ENCODE results near the gene HDAC10.

The HDAC10 gene

DNA sequence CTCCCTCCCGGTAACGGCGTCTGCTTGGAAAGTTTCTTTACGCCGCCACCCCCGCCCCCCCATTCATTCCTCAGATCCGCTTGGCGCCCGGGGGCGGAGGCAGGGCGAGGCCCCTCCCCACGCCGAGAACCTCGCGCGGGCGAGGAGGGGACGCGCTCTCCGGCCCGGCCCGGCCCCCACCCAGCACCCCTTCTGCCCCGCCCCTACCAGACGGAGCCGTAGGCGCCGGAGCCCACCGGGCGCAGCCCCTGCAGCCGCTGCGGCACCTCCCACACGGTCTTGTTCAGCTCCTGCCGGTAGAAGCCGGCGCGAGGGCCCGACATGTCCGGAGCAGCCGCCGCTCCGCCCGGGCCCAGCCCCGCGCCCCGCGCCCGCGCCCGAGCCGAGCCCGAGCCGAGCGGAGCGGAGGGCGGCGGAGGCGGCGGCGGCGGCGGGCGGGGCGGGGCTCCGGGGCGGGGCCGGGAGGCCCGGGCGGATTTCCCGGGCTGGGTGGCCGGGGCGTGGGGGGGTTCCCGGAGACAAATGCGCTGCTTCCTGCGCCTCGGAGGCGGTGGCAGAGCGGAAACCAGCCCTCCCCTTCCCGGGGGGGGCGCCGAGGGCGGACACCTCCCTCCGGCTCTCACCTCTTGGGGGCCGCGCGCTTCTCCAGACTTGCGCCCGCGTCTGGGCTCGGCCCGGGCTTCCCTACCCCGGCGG lies 19.1 kb upstream of the HDAC10 start, which contains the start of gene MAPK11:
MAPK11 (minus strand) TSS at position 411 of the 696 bp plus-strand sequence; CDS start at position 323, 88 bp downstream.
- peak; percentile 83 for DNase-seq (ENCODE audit: low spot score)

DNA sequence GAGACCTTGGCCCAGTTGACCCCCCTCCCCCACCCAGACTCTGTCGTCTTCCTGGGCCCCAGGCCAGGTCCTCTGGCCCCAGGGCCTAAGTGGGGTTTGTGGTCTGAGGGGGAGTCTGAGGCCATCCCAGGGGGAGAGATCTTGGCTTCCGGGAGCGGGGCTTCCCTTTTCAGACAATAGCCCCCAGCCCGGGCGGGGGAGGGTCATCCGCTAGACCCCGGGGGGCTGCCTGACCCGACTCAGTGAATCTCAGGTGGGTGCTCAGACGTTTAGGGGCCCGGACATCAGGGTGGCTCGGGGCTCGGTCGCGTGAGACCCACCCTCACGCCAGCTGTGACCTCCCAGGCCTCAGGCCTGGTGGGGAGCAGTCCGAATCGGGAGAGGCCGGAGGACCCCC lies 18.5 kb upstream of the HDAC10 start:
- DNase-seq (ENCODE audit: low spot score), result no peak

DNA sequence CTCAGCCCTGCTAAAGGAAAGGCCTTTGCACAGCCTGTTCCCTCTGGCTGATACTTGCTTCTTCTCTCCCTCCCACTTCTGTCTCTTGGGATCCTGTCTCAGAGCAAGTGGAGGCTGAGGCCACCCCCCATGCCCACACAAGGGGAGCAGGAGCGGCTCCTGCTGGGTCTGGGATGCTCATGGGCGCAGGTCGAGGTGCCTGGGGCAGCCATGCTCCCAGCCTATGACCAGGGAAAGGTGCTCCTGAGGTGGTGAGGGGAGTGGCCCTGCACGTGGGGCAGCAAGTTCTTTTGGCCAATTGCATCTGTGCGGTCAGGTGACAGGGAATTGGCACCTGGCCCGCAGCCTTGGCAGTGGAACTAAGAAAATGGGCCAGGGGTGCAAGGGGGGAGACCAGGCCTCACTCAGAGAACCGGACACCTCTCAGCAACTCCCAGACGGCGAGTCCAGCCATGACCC lies 17.6 kb upstream of the HDAC10 start:
- DNase-seq (ENCODE audit: low spot score), result no peak

DNA sequence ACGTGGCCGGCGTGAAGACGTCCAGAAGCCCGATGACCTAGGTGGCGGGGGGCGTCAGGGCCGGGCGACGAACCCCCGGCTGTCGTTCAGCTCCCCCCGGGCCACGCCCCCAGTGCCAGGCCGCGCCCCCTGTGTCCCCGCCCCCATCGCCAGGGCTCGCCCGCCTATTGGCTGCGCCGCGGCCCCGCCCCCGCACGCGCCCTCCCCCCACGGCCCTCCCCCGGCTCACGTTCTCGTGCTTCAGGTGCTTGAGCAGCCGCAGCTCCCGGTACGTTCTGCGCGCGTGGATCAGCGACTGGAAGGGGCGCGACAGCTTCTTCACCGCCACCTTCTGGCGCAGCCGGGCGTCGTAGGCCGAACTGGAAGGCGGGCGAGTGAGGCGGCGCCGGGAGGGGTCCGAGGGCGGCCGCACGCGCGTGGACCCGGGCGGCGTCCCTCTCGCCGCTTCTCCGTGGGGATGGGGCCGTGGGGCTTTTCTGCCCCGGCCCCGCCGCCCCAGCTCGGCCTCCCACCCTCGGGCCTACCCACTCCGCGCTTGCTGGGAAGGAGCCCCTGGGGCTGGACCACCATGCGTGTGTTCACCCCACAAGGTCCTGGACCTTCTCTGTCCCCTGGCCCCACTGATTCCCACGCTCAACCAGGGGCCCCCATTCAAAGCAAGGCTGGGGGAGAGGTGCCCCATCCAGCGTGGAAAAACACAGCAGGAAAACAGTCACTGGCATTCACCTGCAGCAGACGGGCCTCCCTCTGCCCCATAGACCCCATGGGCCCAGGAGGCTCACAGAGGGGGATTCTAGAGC lies 16.7 kb upstream of the HDAC10 start:
- no peak for DNase-seq (ENCODE audit: low spot score)

DNA sequence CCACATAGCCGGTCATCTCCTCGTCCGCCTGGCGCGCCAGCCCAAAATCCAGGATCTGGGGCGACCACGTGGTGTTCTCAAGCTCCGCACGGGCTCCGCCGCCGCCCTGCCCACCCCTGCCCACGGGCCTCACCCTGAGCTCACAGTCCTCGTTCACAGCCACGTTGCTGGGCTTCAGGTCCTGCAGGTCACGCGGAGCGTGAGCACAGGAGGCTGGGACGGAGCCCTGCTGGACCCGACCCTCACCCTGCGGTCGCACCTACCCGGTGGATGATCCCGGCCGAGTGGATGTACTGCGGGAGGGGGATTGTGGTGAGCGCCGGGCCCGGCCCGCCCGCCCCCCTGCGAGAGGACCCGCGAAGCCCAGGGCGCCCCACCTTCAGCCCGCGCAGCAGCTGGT lies 15.9 kb upstream of the HDAC10 start:
- no peak for DNase-seq (ENCODE audit: low spot score)

DNA sequence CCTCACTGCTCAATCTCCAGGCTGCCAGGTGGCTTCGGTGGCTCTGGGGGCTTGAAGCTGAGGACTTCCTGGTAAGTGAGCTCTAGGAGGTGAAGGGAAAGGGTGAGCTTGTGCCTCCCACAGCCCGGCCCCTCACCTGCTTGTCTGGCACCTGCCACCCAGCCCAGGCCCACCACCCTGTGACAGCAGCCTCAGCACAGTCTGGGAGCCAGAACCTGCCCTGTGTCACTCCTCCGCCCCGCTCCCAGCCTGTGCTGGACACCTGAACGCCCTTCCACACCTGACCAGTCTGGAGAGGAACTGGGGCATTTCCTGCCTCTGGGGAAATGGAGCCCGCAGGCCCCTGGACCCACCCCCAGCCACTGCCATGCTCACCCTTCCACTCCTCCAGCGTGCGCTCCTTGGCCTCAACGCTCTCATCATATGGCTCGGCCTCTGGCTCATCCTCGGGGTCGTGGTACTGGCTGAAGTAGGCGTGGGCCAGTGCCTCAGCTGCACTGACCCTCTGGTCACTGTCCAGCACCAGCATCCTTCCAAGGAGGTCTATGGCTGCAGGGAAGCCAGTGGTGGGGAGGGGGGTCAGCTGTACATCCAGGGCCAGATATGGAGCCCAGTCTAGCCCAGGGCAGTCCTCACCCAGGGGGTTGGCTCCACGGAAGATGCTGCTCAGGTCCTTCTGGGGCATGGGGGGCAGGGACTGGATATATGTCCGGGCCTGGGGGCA lies 14.0 kb upstream of the HDAC10 start:
- no peak for DNase-seq (ENCODE audit: low spot score)

DNA sequence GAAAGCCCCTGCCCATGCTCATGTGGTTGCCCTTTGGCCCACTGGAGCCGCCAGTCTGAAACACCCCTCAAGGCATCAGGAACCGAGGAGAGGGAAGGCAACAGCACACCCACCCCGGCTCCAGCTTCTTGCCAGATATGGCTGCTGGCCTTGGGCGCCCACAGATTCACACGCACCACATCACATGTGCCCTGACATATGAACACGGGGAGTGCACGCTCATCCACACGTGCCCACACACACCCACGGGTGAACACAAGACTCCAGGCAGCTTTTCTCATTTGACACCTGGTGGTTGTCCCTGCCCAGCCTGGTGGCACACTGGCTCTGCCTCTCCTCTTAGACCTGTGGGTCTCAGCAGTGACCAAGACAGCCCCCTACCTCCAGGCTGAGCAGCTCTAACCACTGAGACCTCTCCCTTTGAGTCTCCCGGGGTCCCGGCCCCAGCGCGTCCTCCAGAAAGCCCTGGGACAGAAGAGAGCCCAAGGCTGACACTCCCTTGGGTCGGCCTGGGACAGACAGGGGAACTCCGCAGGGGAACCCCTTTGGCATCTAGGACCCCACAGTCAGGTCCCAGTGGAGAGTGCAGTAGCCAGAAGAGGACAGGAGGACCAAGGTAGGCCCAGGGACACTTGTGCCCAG lies 13.2 kb upstream of the HDAC10 start:
- DNase-seq (ENCODE audit: low spot score), result no peak

DNA sequence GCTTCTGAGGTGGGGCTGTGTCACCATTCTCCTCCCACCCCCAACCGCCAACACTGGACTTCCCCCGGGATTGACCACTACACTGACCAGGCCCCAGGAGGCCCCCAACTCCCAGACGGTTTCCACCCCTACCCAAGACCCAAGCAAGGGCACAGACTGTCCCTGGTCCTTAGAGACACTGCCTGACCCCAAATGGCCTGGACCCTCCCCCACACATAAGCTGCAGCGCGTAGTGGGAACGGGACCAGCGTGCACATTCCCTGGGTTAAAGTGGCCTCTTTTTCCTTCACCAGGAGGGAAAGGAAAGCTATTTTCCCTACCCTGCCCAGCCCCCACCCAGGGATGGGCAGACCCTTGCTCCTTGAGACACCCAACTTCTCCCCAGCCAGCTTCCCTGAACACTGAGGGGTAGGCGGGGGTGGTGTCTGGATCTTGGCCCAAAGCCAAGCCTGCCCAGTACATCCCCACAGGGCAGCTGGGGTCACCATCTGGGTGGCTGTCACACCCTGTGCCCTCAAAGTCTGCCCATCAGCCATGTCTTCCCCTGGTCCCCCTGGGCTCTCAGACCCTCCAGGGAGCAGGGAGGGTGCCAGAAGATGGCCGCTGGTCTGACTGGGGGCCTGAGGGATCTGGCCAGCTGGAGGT lies 12.0 kb upstream of the HDAC10 start:
- no peak for DNase-seq (ENCODE audit: low spot score)

DNA sequence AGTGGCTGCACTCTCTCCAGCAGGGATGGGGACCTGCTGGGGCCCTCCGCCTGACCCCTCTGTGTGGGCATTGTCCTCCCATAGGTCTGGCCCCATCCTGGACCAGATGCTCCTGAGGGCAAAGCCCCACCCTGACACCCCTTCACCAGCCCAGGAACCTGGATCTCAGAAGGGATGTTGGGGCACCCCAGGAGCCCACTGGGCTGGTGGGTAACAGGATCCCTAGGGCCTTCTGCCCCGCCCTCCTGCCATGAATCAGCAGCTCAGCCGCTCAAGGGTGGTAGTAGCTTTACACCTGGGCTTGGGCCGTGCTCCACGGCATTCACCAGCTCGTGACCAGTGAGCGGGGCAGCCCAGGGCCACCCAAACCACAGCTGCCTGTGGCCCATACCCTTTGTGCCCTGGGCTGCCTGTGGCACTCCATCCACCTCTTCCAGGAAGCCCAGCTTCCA lies 11.4 kb upstream of the HDAC10 start:
- no peak for DNase-seq (ENCODE audit: low spot score)

DNA sequence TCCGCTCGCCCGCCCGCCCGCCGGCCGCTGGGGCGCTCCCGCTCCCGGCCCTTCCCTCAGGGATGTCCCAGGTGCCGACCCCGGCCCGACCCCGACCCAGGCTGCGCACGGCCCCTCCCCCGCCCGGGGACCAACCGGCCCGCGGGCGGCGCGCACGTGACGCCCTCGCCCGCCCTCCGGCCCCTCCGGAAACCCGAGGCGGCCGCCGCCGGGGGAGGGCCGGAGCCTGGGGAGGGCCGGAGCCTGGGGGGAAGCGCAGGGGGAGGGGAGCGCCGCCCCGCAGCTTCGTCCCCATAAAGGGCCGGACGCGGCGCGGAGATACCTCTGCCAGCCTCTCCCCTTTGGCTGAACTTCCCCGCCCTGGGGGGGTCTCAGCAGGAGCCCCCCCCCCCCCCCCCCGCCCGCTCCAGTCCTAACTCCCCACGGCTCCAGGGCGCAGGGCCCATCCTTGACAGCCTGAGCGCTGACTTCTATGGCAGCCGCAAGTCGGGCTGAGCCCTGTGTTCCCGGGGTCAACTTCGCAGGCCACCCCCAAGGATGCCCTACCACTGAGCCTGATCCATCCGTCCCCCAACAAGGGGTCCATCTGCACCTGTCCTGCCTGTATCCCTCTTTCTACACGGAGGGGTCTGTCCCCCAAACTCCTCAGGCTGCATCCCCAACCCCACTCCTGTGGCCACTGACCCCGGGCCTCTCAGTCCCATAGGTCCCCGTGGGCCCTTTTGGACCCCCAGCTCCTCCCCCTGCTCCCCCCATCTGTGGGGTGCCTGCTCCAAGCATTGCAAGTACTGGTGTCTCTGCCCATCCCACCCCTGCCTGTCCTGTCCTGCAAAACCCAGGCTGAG lies 10.8 kb upstream of the HDAC10 start, which contains the start of gene MAPK12:
MAPK12 (minus strand) TSS at position 69 of the 845 bp plus-strand sequence. CDS start 174 bp downstream, outside the sequence.
- DNase-seq (ENCODE audit: low spot score), result peak; percentile 88

DNA sequence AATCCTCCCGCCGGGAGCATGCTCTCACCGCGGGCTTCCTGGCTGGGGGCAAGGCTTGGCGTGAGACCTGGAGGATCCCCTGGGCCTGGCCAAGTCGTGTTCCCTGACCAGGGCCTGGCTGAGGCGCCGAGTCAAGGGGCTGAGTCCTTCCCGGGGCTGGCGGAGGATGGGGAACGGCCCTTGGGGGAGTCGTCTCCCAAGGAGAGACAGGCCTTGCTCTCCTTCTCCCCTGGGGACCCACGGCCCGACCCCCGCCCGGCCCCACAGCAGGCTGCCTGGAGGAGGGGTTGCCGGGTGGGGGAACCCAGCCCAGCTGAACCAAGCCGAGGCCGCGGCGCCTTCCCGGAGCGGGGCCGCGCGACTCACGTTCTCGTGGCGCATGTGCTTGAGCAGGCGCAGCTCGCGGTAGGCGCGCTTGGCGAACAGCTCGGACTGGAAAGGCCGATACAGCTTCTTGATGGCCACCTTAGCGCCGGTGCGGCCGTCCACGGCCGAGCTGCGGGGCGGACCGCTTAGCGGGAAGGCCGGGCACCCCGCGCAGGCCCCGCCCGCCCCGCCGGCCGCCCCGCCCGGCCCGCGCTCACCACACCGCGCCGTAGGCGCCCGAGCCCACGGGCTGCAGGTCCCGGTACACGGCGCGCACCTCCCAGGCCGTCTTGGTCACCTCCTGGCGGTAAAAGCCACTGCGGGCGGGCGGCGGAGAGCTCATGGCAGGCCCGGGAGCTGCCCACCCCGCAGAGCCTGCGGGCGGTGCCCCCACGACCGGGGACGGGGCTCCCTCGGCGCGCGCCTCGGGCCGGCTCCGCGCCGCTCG lies 9.9 kb upstream of the HDAC10 start:
- peak; percentile 90 for DNase-seq (ENCODE audit: low spot score)

DNA sequence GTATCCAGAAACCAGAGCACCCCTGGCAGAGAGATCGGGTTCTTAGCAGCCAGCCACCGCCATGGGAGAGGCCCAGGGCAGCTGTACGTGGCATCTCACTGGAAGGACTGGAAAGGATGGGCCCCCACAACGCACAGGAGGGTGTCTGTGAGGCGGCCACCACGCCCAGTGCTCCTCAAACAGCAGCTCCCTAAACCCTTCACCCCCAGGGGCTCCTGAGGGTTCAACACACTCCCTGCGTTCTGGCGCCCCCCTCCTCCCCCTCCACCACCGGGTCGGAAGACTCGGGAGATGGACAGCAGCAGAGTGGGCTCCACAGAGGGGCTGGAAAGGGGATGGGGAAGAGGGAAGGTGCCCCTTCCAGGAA lies 9.4 kb upstream of the HDAC10 start:
- no peak for DNase-seq (ENCODE audit: low spot score)

DNA sequence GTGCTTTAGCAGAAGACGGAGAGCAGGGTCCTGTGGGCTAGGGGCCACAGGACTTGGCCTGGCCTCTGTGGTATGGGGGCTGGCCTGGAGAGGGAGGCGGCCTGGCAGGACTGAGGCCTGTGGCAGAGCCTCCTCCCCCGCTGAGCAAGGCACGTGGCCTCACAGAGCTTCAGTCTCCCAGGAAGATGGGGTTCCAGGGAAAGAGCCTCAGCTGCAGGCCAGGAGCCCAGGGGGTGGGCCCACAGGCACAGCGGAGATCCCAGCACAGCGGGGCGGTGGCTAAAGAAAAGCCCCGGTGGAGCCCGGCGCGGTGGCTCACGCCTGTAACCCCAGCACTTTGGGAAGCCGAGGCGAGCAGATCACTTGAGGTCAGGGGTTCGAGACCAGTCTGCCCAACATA lies 8.2 kb upstream of the HDAC10 start:
- DNase-seq (ENCODE audit: low spot score), result no peak

DNA sequence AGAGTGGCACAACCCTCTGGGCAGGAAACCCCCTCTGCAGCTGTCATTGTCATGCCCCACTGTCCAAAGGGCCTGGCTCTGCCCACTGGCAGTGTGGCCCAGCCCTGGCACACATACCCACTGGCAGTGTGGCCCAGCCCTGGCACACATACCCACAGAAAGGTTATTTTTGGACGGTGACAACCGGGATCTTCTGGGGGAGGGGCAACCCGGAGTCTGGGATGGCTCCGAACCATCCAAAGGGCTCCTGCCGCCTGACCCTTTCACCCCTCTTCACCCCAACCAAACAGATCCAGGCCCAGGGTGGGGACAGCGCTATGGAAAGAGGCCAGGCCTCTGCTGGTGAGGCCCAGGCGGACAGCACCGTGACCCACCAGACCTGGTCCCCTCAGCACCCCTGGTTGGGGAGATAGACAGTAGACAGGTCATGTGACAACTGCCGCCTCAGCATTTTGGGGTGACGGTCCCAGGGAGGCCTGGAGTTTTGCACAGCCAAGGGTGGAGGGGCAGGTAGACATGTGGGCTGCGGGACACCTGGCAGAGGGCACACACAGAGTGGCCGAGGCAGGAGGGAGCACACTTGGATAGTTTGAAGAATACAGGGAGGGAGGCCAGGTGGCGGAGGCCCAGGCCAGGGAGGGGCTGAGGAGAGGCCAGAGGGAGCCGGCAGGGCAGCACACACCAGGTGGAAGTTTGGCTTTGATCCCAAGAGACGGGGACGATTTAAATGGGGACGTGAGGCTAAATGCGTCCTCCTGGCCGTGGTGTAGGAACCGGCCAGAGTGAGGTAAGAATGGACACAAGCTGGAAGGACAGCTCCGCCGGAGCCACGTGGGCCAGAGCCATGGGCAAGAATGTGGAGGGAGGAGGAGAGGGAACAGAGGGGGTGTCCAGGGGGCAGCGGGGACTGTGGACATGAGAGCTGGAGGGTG lies 7.6 kb upstream of the HDAC10 start:
- DNase-seq (ENCODE audit: low spot score), result no peak

DNA sequence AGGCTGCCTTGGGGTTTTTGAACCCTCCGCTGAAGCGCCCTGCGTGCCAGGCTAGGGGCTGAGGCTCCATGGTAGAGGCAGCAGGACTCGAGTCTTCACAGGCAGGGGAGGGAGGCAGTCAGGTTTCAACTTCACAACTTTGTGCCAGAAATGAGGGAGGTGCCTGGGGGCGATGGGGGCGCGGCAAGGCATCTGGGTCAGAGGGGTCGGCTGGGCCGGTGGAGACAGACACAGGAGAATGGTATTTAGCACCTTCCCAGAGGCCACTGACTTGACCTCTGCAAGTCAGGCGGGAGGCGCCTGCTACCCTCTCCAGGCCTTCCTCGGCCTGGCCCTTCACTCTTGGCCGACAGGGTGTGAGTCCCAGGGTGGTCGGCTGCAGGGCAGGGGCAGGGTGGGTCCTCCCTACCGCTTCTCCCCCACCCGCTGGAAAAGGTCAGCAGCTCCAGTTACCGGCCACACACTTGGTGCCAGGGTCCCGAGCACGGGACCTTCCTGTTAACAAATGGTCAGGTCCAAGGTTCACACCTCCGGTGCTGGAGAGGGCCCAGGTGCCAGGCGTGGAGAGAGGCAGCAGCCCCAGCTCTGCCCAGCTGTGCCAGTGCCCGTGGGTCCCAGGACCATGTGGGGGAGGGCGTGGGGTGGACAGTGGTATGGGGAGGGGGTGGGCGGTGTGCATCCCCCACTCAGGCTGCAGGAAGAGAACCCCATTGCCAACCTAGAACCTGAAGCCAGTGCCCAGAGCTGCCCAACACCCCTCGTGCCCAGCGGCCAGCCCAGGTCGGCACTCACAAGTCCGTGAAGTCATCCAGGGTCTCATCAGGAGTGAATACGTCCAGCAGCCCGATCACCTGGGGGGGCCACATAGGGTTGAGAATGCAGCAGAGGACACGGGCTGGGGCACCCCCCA lies 6.6 kb upstream of the HDAC10 start:
- no peak for DNase-seq (ENCODE audit: low spot score)

DNA sequence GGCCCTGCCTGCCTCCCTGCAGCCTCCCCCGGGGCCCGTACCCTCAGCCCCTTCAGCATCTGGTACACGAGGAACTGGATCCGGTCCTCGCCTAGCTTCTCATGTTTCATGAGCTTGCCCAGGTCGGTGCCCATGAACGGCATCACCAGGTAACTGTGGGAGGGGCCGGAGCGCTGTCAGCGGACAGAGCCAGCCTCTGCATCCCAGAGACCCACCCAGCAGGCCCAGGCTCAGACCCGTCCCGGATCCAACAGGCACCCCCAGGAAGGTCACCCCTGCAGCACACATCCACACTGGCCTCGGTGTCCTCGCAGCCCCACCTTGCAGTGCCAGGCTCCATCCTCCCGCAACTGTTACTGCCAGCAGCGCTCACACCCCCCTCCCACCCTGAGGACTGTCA lies 6.0 kb upstream of the HDAC10 start:
- DNase-seq (ENCODE audit: low spot score), result no peak

DNA sequence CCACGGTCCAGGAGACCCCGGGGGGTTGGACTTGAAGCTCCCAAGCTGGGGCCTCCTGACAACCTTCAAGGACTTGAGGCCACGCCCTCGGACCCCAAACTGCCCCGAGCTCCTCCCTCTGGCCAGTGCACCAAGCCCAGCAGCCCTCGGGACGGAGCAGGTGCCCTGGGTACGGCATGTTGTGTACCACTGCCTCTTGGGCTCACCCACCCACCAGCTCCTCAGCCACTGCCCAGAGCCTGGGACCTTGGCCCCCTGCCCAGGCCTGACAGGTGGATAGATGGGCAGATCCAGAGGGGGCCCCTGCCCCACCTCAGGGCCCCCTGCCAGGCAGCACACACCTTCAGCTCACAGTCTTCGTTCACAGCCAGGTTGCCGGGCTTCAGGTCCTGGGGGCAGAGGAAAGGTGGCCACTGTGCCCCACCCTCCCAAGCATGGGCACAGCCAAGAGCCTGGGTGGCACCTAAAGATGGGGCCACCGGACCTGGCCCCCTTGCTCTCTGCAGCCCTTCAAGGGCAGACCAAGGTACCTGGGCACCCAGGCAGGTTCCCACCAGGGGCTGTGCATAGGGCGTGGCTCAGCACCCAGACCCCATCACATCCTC lies 5.3 kb upstream of the HDAC10 start:
- no peak for DNase-seq (ENCODE audit: low spot score)
